ENCODE measurements around the gene ATP2B3. TPM values are rescaled to one million over a fixed set of nuclear protein-coding genes. Genes with fewer than 3 reads are reported as not detected.

ATP2B3 gene
- total RNA-seq, 1 donor from 2014 or later, result 0.12 TPM

DNA sequence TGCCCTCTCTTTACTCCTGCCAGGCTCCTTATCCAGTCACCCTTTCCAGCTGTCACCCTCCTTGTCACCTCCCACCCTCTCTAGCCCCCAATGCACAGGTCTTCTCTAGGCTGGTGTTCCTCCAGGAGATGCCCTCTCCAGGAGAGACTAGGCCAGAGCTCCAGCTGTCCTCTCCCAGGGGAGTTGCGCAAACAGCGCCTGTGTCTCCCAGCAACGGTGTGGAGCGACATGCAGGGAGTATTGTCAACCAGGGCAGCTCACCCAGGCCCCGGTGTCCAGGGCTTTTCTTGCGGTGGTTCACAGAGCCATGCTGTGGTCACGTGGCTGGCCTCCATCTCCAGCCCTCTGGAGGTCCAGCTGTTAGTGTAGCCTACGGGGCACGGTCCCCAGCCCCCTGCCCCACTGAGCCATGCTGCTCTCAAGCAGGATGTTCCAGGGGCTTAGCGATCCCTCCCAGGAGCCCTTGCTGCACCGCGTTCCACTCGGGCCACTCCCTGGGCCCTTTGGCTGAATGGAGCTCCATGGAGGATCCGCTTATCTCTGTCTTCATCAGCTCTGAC, 46.7 kb downstream of the ATP2B3 start:
- intact Hi-C loops (cut with micrococcal nuclease), result no loop called here

DNA sequence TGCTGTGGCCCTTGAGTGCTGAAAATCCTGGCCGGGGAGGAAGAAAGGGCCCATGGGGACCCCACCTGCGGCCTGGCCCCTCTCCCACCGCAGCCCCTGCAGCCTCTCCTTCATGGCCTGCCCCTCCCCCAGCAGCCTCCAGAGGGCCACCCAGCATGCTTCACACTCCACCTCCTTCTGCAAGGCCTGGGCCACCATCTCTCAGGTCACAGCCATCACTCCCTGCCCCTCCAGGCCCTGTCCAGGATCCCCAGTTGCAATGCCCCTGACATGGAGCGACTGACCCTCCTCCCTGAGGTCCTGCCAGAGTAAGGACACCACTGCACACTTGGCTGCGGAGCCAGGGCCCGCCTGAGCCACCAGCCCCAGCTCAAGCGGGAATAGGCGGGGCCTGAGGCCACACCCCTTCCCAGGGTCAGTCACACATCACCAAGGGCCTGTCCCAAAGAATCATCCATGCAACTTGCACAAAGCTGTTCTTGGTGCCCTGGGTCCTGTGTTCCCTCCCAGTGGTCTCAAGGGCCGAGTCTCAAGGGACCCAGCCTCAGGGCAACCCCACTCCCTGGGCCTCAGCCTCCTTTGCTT, 48.6 kb downstream of the ATP2B3 start:
- intact Hi-C loops (cut with micrococcal nuclease), result no loop called here

DNA sequence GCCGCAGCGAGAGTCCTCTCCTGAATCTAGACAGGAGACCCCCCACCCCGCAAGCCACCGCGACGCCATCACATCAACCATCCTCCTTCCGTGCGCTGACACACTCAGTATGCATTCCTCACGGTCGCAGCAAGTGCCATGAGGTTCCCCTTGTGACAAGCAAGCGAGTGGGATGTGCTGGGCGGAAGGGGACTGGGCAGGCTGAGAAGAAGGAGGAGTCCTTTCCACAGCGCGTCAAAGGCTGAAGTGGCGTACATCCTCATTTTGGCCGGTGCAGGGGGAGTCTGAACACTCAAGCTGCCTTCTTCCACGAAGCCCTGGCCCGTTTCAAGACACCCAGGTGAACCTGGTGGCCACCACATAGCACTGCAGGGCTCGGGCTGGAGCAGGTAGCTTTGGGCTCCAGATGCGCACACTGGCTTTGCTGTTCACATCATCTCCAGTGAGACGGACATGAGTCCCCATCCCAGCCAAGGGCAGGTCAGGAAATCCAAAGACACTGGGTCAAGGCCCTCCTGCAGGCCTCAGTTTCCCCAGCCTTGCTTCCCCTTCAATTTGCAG, 51.1 kb downstream of the ATP2B3 start:
- intact Hi-C loops (cut with micrococcal nuclease), result no loop called here

DNA sequence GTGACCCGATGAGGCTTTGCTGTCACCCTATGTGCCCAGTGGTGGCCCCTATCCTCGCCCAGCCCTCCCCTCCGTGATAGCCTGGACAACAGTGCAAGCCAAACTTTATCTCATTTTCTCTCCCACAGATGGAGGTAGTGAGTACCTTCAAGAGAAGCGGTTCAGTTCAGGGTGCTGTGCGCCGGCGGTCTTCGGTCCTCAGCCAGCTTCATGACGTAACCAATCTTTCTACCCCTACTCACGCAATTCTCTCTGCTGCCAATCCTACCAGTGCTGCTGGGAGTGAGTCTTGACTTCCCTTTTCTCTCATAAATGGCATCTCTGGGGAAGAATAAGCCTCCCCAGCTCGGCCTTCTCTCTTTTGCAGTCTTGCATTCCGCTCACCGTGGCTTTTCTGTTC, 52.0 kb downstream of the ATP2B3 start:
- intact Hi-C loops (cut with micrococcal nuclease), result no loop called here

DNA sequence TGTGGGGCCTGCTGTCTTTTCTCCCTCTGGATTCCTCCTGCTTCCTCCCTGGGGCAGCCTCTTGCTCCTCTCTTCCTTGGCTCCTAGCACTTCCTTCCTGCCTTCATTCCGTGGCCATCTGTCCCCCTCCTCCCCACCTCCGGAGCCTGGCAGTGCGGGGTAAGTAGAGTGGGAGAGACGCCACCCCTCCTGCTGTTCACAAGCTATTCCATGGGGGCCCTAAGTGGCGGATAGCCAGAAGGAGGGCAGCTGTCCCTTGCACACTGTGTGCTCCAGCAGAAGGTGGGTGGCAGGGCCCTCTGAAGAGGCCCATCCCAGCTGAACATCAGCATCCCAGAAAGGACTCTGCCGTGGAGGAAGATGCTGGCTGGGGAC, 54.1 kb downstream of the ATP2B3 start:
- intact Hi-C loops (cut with micrococcal nuclease), result no loop called here

DNA sequence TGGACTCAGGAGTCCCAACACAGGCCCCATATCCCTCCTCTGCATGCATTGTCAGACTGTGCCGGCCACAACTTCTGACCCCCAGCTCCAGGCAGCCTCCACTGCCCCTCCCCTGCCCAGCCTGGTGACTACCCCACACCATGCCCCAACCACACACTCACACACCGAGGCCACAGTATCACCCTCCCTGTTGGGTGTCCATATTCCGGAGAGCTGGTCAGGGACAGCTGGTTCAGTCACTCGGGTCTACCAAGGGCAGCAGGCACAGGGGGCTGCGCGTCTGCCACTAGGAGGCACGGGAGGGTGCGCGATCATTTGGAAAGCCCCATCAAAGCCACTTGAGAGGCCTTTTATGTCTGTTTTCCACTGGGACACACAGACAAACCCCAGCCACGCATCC, 55.2 kb downstream of the ATP2B3 start:
- intact Hi-C loops (cut with micrococcal nuclease), result no loop called here

DNA sequence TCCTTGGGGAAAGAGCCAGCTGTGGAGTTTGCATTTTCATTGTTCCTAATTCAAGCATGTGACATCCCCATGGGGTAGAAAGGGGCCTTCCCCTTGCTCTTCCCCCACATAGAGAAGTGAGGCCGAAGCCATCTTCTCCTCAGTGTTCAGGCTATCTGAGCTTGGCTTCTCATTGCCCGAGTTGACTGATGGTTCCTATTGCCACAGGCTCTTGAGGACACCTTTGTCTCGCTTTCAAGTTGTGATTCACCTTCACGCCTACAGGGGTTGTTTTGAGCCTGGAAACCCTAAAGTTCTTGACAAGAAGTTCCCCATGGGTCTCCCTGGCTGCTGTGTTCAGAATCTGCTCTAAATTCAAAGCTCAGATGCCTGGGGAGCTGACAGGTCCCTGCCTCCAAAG, 56.5 kb downstream of the ATP2B3 start:
- intact Hi-C loops (cut with micrococcal nuclease), result no loop called here

DNA sequence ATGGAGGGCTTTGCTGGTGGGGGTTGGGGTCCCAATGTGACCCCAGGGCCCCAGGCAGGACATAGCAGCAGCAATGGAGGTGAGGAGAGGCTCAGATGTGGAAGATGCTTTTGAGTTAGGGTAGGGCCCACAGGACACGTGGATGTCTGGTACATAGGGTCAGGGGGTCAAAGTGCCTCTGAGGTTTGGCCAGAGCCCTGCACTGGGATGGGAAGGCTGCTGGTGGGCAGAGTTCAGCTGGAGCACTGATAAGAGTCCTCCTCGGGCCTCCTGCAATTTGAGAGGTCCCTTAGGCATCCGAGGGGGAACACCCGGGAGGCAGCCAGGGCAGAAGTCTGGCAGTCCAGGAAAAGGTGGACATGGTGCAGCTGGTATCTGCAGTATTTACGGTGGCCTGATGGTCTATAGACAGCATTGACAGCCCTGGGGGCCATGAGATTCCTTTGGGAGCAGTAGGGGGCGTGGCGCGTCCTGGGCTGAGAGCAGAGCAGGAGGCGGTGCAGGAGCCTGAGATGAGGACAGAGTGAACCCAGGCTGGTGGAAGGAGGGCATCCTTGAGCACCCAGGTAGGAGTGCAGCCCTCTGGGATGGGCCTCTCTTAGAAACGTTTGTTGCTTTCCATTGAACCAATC, 58.9 kb downstream of the ATP2B3 start:
- intact Hi-C loops (cut with micrococcal nuclease), result no loop called here

DNA sequence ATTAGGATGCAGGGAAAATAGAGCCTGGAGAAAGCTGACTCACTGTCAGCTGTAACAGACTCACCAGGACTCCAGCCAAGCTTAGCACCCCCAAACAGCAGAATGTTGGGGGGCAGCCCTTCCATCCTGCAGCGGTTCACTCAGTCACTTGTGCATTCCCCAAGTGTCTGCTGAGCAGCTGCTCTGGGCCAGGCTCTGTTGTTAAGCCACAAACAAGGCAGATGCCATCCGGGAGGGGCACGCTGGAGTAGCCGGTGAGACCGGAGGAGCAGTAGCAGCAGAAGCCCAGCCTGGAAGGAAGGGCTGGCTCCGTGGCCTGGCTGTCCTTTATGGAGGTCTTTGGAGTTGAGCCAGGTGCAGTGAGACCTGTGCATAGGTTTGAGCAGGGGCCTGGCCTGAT, 59.5 kb downstream of the ATP2B3 start:
- intact Hi-C loops (cut with micrococcal nuclease), result no loop called here

DNA sequence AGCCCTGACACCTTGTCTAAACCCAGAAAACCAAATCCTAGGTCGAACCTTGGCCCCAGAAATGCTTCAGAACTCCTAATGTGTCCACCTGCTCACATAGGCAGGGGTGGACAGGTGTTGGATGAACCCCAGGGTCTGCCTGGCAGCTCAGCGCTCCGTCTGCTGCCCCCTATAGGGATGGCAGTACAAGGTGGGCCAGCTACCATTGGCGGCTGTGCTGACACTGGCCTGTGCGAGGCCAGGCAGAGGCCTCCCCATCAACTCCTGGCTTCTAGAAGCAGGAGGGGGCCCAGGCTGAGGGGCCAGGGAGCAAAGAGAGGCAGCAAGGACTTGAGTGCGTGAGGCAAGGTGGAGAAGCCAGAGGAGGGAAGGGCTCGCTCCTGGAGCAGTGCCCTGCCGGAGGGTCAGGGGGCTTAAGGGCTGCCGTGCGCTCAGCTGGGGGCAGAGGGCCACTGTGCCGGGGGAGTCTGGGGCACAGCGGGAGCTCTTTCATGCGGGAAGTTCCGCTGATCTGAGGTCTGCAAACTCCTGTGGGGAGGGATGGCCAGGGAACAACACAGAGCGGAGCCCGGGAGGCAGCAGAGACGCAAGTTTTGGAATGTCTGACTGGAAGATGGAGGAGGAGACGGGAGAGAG, 60.9 kb downstream of the ATP2B3 start:
- intact Hi-C loops (cut with micrococcal nuclease), result no loop called here

DNA sequence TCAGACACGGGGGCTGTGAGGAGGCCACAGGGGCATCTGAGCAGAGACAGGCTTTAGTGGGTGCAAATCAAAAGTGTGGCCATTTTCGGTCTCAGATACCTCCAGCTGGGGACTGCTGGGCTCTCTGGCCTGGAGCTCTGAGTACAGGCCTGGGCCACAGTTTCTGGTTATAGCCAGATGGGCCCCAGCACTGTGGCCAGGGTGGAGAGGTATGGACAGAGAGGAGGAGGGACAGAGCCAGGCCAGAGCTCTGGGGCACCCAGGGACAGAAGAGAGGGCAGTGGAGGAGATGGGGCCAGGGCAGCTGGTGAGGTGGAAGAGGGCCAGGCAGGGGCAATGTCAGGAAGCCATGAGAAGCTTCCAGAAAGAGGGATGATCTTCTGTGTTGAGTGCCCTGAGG, 61.4 kb downstream of the ATP2B3 start:
- intact Hi-C loops (cut with micrococcal nuclease), result no loop called here

DNA sequence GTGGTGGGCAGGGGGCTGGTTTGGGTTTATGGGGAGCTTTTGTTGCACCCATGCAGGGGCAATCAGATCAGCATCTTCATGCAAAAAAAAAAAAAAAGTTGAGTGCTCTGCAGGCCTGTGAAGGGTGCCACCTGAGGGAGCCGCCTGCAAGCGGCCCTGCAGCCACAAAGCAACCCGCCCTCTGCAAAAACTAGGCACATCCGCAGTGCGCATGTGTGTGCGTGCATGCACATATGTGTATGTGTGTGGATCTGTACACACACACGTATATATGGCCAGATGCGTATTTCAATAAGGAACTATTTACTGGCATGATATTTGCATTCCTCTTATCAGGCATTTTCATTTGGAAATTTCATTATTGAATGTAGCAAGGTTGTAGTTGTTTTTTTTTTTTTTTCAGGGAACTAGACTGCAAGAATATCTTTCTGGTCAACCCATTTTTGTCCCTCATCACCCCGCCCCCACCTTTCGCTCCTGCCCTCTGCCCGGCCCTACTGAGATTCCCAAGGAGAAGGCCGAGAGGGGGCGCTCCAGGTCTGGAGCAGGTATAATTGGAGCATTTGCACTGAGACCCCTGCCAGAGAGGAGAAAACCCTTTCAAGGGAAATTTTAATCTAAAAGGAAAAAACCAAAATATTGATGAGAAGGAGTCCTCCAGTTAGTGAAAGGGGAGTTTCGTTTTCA, 63.4 kb downstream of the ATP2B3 start:
- intact Hi-C loops (cut with micrococcal nuclease), result no loop called here

DNA sequence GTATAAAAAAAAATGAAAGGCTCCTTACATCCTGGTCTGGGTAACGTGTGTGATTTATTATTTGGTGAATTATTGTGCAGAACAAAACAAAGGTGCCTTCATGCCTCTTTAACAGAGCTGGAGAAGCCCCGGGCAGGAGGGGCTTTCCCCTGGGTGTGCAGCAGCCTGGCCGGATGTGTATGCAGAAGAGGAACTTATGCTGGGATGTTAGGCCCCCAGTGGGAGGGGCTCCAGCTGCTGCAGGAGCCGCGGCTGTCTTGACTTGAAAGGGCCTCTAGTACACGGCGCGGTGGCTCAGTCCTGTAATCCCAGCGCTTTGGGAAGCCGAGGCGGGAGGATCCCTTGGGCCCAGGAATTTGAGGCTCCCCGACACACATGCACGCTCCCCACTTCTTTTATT, 65.5 kb downstream of the ATP2B3 start:
- intact Hi-C loops (cut with micrococcal nuclease), result loop anchor here (1.0 kb wide), 3 partner anchors 15 to 113 kb away; partner anchors contain the start of gene HAUS7

DNA sequence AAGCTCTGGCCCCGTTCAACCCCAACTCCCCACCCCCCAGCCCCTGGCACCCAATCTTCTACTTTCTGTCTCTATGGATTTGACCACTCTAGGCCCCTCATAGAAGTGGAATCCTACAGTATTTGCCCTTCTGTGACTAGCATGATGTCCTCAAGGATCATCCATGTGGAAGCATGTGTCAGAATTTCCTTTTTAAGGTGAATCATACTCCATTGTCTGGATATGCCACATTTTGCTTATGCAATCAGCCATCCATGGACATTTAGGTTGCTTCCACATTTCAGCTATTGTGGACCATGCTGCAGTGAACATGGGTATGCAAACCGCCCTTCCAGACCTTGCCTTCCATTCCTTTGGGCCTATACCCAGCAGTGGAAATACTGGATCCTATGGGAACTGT, 66.0 kb downstream of the ATP2B3 start:
- intact Hi-C loops (cut with micrococcal nuclease), result loop anchor here (1.0 kb wide), 3 partner anchors 15 to 113 kb away; partner anchors contain the start of gene HAUS7

DNA sequence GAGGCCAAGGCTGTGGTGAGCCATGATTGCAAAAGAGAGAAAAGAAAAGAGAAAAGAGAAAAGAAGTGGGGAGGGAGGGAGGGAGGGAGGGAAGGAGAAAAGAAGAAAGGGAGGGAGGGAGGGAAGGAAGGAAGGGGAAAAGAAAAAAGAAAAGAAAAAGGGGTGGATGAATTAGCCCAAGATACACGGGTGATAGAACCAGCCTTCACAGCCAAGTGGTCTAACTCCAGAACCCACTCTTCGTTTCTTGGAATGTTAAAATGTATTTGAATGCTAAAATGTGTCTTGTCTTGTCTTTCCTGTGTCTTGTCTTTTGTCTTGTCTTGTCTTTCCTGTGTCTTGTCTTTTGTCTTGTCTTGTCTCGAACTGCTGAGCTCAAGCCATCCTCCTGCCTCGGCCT, 68.4 kb downstream of the ATP2B3 start:
- intact Hi-C loops (cut with micrococcal nuclease), result no loop called here

DNA sequence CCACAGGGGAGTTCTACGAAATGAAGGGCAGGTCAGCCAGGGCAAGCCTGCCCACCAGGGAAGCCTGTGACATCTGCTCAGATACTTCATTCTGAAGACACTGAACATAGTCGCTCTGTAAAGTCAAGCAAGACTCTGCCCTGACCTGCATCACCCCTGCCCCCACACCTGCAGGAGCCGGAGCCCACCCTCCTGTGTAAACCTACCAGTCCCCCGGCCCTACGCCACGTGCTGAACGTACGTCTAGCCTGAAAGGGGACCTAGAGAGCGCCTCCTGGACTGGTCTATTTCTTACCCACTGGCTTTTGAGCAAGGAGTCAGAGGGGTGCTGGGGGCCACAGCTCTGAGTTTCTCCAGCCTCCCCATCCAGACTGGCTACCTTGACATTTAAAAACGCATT, 69.9 kb downstream of the ATP2B3 start:
- intact Hi-C loops (cut with micrococcal nuclease), result no loop called here

DNA sequence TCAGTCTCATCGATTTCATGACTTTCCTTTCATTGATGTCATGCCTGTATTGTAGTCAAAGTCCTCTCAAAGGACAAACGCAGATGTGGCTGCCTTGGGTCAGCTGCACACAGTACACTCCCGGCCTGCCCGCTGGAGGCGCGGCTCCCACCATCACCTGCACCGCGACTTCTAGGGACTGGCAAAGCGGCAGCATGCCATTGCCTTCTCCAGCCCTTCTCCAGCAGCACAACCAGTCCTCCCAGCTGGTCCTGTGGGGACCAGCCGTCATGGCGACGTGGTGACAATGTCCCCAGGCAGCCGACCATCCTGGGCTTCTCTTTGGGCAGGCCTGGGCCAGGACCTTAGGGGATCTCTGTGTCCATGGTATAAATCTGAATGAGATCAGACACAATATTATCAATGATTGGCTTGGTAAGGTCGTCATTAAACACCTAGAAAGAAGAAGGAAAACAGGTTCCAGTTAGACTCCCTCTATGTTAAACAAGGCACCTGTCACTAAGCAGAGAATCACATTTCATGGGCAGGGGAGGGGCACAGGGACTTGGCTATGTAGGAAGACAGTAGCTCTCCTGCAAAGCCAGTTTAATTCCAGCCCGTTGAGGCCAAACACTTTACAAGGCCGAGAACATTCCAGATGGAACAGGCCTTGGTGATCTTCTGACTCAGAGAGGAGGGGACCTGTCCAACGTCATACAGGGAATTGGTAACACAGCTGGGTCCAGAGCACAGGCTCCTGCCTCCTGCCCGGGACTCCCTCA, 70.8 kb downstream of the ATP2B3 start:
- intact Hi-C loops (cut with micrococcal nuclease), result no loop called here

DNA sequence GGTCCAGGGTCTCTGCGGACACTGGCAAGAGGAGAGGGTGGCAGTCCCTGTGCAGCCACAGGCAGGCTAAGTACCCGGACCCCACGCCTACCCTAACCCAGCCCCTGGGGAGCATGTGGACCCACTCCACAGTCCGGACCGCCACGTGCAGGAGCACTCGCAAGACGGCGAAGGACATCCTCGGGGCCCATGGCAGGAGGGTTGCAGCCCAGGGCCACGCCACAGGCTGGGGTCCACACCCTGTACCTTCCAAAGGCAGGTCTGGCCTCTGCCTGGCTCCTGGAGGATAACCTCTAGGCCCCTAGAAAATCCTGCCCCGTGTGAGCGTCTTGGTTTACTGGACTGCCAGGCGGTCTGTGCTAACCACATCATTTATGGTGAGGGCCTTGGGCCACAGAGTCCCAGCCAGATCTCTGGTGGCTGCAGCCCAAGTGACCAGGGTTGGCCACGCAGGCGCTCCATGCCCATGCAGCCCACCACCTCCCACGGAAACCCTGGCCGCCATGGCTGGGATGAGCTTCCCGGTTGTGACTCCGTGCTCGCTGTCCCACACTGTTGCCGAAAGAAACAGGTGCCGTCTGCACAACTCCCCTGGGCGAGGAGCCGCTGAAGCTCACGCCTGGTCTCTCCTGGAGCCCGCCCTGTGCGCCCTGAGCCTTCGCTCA, 71.5 kb downstream of the ATP2B3 start:
- intact Hi-C loops (cut with micrococcal nuclease), result no loop called here

DNA sequence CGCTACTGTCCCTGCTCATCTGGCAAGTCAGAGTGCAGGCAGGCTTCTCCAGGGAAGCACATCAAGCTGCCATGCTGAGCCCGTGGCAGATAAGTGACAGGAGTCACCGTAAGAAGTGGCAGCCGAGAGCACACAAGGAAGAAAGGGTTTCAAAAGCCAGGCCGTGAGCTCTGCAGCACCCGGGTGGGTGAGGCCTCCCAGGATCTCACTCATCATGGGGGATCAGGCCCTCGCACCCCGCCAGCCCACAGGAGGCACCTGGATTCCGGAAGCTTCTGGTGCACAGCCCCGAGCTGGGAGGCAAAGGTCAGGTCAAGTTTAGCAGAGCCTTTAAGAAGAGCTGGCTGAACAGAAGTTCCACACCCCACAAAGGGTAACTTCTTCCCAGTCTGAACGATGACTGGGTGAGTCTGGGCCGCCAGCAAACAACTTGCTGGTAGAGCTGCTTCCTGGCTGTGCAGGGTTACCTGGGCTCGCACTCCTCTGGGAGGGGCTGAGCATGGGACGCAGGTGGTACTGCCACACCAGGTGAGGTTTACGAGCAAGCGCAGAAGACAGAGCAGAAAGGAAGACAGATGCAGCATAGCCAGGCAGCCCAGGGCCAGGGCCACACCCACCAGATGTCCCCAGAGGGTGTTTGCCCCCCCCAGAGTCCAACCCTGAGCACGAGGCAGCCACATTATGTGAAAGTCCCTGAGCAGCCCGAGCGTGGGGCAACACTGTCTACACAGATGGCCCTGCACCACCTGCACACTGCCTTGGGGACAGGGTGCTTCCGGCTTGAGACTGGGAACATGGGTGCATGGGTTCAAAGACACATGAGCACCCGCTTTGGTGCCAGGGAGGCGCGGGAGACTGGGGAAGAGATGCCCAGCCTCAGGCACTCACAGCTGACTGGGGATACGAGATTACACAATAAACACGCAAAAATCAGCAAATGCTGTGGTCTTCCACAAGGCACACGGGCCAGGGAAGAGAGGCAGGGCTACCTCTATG, 73.8 kb downstream of the ATP2B3 start:
- intact Hi-C loops (cut with micrococcal nuclease), result no loop called here

Measured in T-helper 1 cell treated with Interleukin-12 subunit alpha and Interleukin-12 subunit beta and Interleukin-4 antibody, amounts not matched to agents 30 ng/mL and 1 ng/mL, for 36 hours (primary cell).